RCC 7860 (cell line): ENCODE data around the gene C12orf76.
"Not testable (repeated sequence)": the region's sequence is repeated elsewhere in the genome, so short reads cannot be mapped to it uniquely, and the experiment has no call there.

Experiments
- DNase-seq: peaks from one replicate; pipeline ENCODE4 v3.0.0-alpha.2; 2015; ENCODE audit warnings: low spot score
- FAIRE-seq: peaks from 2 replicates; lab custom pipeline; 2012; peaks lifted over from hg19 to GRCh38; lab: Jason Lieb, UNC

C12orf76 gene

GRCh38 chr12:110028323-110028722, 20.0 kb downstream of the C12orf76 start:
- FAIRE-seq = no peak

GRCh38 chr12:110024051-110024450, 24.3 kb downstream of the C12orf76 start:
- FAIRE-seq (no peak), DNase-seq (no peak)

More at GRCh38 chr12:110028323-110028722, 20.0 kb downstream of the C12orf76 start:
- DNase-seq = no peak

- FAIRE-seq = no peak
- no peak for DNase-seq
Measured at GRCh38 chr12:110023059-110023980, 25.0 kb downstream of the C12orf76 start.

GRCh38 chr12:110020956-110021355, 27.4 kb downstream of the C12orf76 start:
- DNase-seq (no peak), FAIRE-seq (no peak)

- no peak for FAIRE-seq
- no peak for DNase-seq
Measured at GRCh38 chr12:110015132-110015531, 33.2 kb downstream of the C12orf76 start.

GRCh38 chr12:110012659-110013058, 35.7 kb downstream of the C12orf76 start:
- FAIRE-seq (no peak), DNase-seq (no peak)

GRCh38 chr12:110012137-110012536, 36.2 kb downstream of the C12orf76 start:
- no peak for DNase-seq

GRCh38 chr12:110010853-110011723, 37.2 kb downstream of the C12orf76 start:
- DNase-seq (no peak), FAIRE-seq (no peak)

More at GRCh38 chr12:110012137-110012536, 36.2 kb downstream of the C12orf76 start:
- no peak for FAIRE-seq

- not testable (repeated sequence) for FAIRE-seq, DNase-seq
Measured at GRCh38 chr12:110008681-110009398, 39.5 kb downstream of the C12orf76 start.

GRCh38 chr12:110007881-110008280, 40.4 kb downstream of the C12orf76 start:
- FAIRE-seq (no peak), DNase-seq (no peak)

GRCh38 chr12:110006115-110006514, 42.2 kb downstream of the C12orf76 start:
- FAIRE-seq = no peak
- DNase-seq = no peak

GRCh38 chr12:110005319-110005973, 42.9 kb downstream of the C12orf76 start:
- FAIRE-seq = no peak

GRCh38 chr12:110004598-110004997, 43.7 kb downstream of the C12orf76 start:
- no peak for DNase-seq

More at GRCh38 chr12:110005319-110005973, 42.9 kb downstream of the C12orf76 start:
- DNase-seq = no peak

GRCh38 chr12:110002676-110003515, 45.4 kb downstream of the C12orf76 start:
- no peak for DNase-seq
- no peak for FAIRE-seq

More at GRCh38 chr12:110004598-110004997, 43.7 kb downstream of the C12orf76 start:
- no peak for FAIRE-seq

GRCh38 chr12:110001596-110001995, 46.7 kb downstream of the C12orf76 start:
- DNase-seq = peak; percentile 84
- FAIRE-seq = peak; percentile 48

- FAIRE-seq (no peak), DNase-seq (no peak)
Measured at GRCh38 chr12:109999983-110000505, 48.3 kb downstream of the C12orf76 start.

GRCh38 chr12:109999649-109999971, 48.7 kb downstream of the C12orf76 start:
- DNase-seq = no peak
- no peak for FAIRE-seq

- FAIRE-seq (no peak), DNase-seq (peak; percentile 77)
Measured at GRCh38 chr12:109998904-109999648, 49.2 kb downstream of the C12orf76 start, which contains the start of gene ANKRD13A. Gene ANKRD13A, plus strand, starts transcription at chr12:109999430. Its CDS starts 259 bp downstream, at chr12:109999689.
